ENCODE data around the gene RASGEF1B. TPM values are rescaled to one million over a fixed set of nuclear protein-coding genes. Genes with fewer than 3 reads are reported as not detected.

The RASGEF1B gene
- total RNA-seq, 1 donor from 2014 or later, result 10.2 TPM

DNA sequence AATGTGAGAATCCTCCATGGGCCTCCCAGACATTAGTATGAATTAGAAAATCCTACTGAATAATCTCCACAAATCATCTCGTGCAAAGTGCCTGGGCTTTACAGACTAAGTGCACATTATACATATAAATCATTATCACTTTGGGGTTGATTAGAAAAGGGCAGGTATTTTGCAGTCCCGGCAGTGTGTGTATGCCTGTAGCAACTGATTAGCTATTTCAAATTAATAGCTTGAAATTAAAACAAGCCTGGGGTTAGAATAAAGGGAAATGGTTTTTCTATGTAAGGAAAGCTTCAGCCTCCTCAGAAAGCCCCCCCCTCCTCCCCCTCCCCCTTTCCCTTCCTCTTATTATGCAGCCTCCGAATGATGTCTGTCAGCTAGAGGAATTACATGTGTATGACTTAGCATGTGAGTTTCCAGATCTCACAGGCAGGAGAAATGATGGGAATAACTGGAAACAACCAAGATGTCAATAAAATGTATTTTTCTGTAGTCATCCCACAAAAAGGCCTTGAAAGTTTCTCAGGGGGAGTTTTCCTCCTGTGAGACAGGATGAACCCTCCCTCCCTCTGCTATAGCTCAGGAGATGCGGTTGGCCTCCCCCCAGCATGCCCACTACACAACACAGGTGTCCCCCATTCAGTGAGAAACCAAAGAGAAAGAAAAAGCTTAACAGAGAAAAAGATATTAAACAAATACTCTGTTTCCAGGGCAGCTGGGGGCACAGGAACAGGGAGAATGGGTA lies 41.2 kb upstream of the RASGEF1B start:
- no peak for DNase-seq (ENCODE audit: low spot score, unreplicated experiment)
- no peaks in the 10 kb centered on the region for H3K4me1 Mint-ChIP-seq (ENCODE audit: low read depth)
- TF ChIP-seq CTCF (IDR thresholded peaks at IDR 0.05; ENCODE audit: unreplicated experiment), result no peak
- peaks cover 4% of the 10 kb centered on the region for H3K9me3 Mint-ChIP-seq (ENCODE audit: low read depth)
- H3K36me3 Mint-ChIP-seq (ENCODE audit: insufficient read depth), result no peaks in the 10 kb centered on the region
- no peaks in the 10 kb centered on the region for H3K27me3 Mint-ChIP-seq
- no peak overlapping the region for H3K4me3 Mint-ChIP-seq (ENCODE audit: low read depth)
- H3K27ac Mint-ChIP-seq, result no peak overlapping the region

DNA sequence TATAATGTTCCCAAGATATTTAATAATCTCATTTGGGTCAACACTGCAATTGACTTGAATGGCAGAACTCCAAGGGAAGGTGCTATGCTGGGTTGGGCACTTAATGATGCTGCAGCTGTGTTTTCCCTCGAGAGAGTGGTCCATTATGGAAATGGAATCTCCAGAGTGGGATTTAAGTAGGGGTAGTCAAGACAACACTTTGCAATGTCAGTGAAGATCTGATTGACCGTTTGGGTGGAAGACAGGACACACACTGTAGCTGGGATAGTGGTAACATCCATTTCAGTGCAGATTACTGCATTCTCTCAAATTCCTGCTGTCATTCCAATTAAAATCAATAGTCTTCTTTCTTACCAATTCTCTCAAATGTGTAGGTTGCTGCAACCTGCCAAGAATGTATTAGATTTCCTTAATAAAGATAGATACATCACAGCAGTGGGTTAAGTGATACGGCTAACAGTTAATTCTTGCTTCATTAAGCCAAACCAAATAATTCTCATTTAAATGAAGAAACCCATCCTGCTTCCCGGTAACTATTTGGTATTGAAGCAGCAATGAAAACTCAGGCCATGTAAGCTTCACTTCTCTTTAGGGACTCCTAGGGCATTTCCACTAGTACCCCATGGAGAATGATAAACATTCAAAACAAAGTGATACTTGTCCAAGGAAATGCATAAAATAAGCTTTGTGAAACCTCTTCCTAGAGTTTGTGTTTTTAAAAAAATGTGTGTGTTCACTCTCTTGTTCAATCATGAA lies 40.5 kb upstream of the RASGEF1B start:
- no peak for DNase-seq (ENCODE audit: low spot score, unreplicated experiment)
- TF ChIP-seq CTCF (IDR thresholded peaks at IDR 0.05; ENCODE audit: unreplicated experiment), result no peak
- H3K36me3 Mint-ChIP-seq (ENCODE audit: insufficient read depth), result no peaks in the 10 kb centered on the region
- H3K4me1 Mint-ChIP-seq (ENCODE audit: low read depth), result no peaks in the 10 kb centered on the region
- H3K4me3 Mint-ChIP-seq (ENCODE audit: low read depth), result no peak overlapping the region
- H3K27ac Mint-ChIP-seq, result no peak overlapping the region
- peaks cover 2% of the 10 kb centered on the region for H3K9me3 Mint-ChIP-seq (ENCODE audit: low read depth)
- no peaks in the 10 kb centered on the region for H3K27me3 Mint-ChIP-seq

GRCh38 chr4:81510643-81511178 lies 39.0 kb upstream of the RASGEF1B start:
- Mint-ChIP-seq H3K9me3 (ENCODE audit: low read depth) (no peaks in the 10 kb centered on the region), H3K4me1 (ENCODE audit: low read depth) (no peaks in the 10 kb centered on the region), H3K27ac (no peak overlapping the region), H3K27me3 (no peaks in the 10 kb centered on the region), H3K4me3 (ENCODE audit: low read depth) (no peak overlapping the region), H3K36me3 (ENCODE audit: insufficient read depth) (no peaks in the 10 kb centered on the region)
- no peak for DNase-seq (ENCODE audit: low spot score, unreplicated experiment)
- no peak for TF ChIP-seq CTCF (IDR thresholded peaks at IDR 0.05; ENCODE audit: unreplicated experiment)

DNA sequence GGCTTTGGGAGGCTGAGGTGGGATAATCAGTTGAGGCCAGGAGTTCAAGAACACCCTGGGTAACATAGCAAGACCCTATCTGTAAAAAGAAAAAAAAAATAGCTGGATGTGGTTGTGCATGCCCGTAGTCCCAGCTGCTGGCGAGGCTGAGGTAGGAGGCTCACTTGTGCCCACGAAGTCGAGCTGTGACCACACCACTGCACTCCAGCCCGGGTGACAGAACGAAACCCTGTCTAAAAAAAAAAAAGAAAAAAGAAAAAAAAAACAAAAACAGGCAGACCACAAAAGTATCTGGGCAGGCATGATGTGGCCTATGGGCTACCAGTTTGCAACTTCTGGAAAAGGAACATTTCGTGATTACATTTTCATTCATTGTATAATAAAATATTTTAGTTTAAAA lies 38.1 kb upstream of the RASGEF1B start:
- TF ChIP-seq CTCF (IDR thresholded peaks at IDR 0.05; ENCODE audit: unreplicated experiment), result no peak
- H3K4me1 Mint-ChIP-seq (ENCODE audit: low read depth), result no peaks in the 10 kb centered on the region
- H3K27me3 Mint-ChIP-seq, result no peaks in the 10 kb centered on the region
- H3K4me3 Mint-ChIP-seq (ENCODE audit: low read depth), result no peak overlapping the region
- no peaks in the 10 kb centered on the region for H3K9me3 Mint-ChIP-seq (ENCODE audit: low read depth)
- H3K27ac Mint-ChIP-seq, result no peak overlapping the region
- no peaks in the 10 kb centered on the region for H3K36me3 Mint-ChIP-seq (ENCODE audit: insufficient read depth)
- DNase-seq (ENCODE audit: low spot score, unreplicated experiment), result no peak

- no peak overlapping the region for H3K27ac Mint-ChIP-seq
- no peaks in the 10 kb centered on the region for H3K9me3 Mint-ChIP-seq (ENCODE audit: low read depth)
- H3K36me3 Mint-ChIP-seq (ENCODE audit: insufficient read depth), result no peaks in the 10 kb centered on the region
- DNase-seq (ENCODE audit: low spot score, unreplicated experiment), result no peak
- TF ChIP-seq CTCF (IDR thresholded peaks at IDR 0.05; ENCODE audit: unreplicated experiment), result no peak
- H3K27me3 Mint-ChIP-seq, result no peaks in the 10 kb centered on the region
- no peak overlapping the region for H3K4me3 Mint-ChIP-seq (ENCODE audit: low read depth)
- H3K4me1 Mint-ChIP-seq (ENCODE audit: low read depth), result no peaks in the 10 kb centered on the region
These were observed 37.5 kb upstream of the RASGEF1B start for GRCh38 chr4:81509191-81509590.
